HEK293 (cell line): ENCODE data around the gene CHST1.

Experiments used
- CTCF ChIA-PET: fragments of 350-600 bp; formaldehyde crosslinking; extraction: SDS; loops from one replicate; lab custom pipeline; 2021; ENCODE audit warnings: antibody characterized with exemption; lab: Yijun Ruan, JAX
- POLR2A ChIA-PET: fragments of 300-600 bp; formaldehyde crosslinking; extraction: SDS; loops from one replicate; lab custom pipeline; 2020; ENCODE audit warnings: antibody characterized with exemption, inconsistent platforms; lab: Yijun Ruan, JAX
- H3K27ac ChIP-seq: fragments of 200-500 bp; sonication (Bioruptor generic); 2 replicates; pipeline ENCODE4 v1.5.1; 2014; ENCODE audit warnings: low read depth, low read length, control low read depth, inconsistent platforms; ENCODE audit errors: extremely low read depth
- H3K36me3 ChIP-seq, 2 experiments: fragments of 200-500 bp in 1 of 2; sonication (Bioruptor generic) in 1 of 2; 1 replicate in 1 of 2; 2 replicates in 1 of 2; pipeline ENCODE4 v1.5.1; 2014 to 2017; ENCODE audit warnings: inconsistent platforms in 2 of 2, low read length in 2 of 2; ENCODE audit not compliant: control insufficient read depth in 2 of 2, insufficient read depth in 1 of 2
- H3K4me1 ChIP-seq: fragments of 200-500 bp; sonication (Bioruptor generic); 2 replicates; pipeline ENCODE4 v1.5.1; 2014; ENCODE audit warnings: mild to moderate bottlenecking, low read length, inconsistent platforms; ENCODE audit not compliant: control insufficient read depth, insufficient read depth
- H3K4me3 ChIP-seq: 2 replicates; pipeline ENCODE4 v1.5.1; 2011; ENCODE audit warnings: low read depth, mild to moderate bottlenecking, control low read depth, low read length, moderate library complexity
- H3K9me3 ChIP-seq: fragments of 200-500 bp; sonication (Bioruptor generic); 2 replicates; pipeline ENCODE4 v1.5.1; 2014; ENCODE audit warnings: low read depth, low read length, inconsistent platforms; ENCODE audit not compliant: control insufficient read depth, insufficient read depth
- BCL11A ChIP-seq: fragments of 450-650 bp; formaldehyde crosslinking; IDR thresholded peaks from 2 replicates; pipeline ENCODE4 v1.5.1; 2016; ENCODE audit warnings: low read depth, missing biosample characterization, missing genetic modification characterization
- GLI4 ChIP-seq: fragments of 450-650 bp; formaldehyde crosslinking; IDR thresholded peaks from 2 replicates; pipeline ENCODE4 v1.5.1; 2016; ENCODE audit warnings: missing biosample characterization, missing genetic modification characterization
- HOXC10 ChIP-seq: sonication (generic); formaldehyde crosslinking; IDR thresholded peaks from 2 replicates; pipeline ENCODE4 v1.8.1; 2023; ENCODE audit warnings: mild to moderate bottlenecking, missing genetic modification reagents
- IKZF3 ChIP-seq: fragments of 450-650 bp; IDR thresholded peaks from 2 replicates; pipeline ENCODE4 v1.5.0; 2018; ENCODE audit warnings: missing biosample characterization, mild to moderate bottlenecking, missing genetic modification characterization, moderate library complexity
- MYNN ChIP-seq: fragments of 450-650 bp; formaldehyde crosslinking; IDR thresholded peaks from 2 replicates; pipeline ENCODE4 v1.5.1; 2016; ENCODE audit warnings: missing biosample characterization, missing genetic modification characterization, borderline replicate concordance
- OVOL3 ChIP-seq: fragments of 450-650 bp; formaldehyde crosslinking; IDR thresholded peaks from 2 replicates; pipeline ENCODE4 v1.5.1; 2016; ENCODE audit warnings: missing biosample characterization, missing genetic modification characterization
- TCF7L2 ChIP-seq: IDR thresholded peaks from 2 replicates; pipeline ENCODE4 v1.6.1; 2011; ENCODE audit warnings: low read depth, mild to moderate bottlenecking, inconsistent platforms, low read length, moderate library complexity, borderline replicate concordance
- ZBTB20 ChIP-seq: fragments of 450-650 bp; formaldehyde crosslinking; IDR thresholded peaks from 2 replicates; pipeline ENCODE4 v1.5.1; 2016; ENCODE audit warnings: missing biosample characterization, missing genetic modification characterization
- ZFHX2 ChIP-seq: fragments of 450-650 bp; formaldehyde crosslinking; conservative IDR thresholded peaks from 2 replicates; pipeline ENCODE4 v1.5.1; 2016; ENCODE audit warnings: missing biosample characterization, missing genetic modification characterization
- ZFP3 ChIP-seq: fragments of 450-650 bp; formaldehyde crosslinking; IDR thresholded peaks from 2 replicates; pipeline ENCODE4 v1.5.1; 2016; ENCODE audit warnings: low read depth, missing biosample characterization, missing genetic modification characterization
- ZNF121 ChIP-seq: fragments of 450-650 bp; formaldehyde crosslinking; IDR thresholded peaks from 2 replicates; pipeline ENCODE4 v1.5.1; 2016; ENCODE audit warnings: missing biosample characterization, missing genetic modification characterization
- ZNF19 ChIP-seq: fragments of 450-650 bp; formaldehyde crosslinking; IDR thresholded peaks from 2 replicates; pipeline ENCODE4; 2016; ENCODE audit warnings: missing biosample characterization, missing genetic modification characterization, low read depth
- ZNF248 ChIP-seq: fragments of 450-650 bp; formaldehyde crosslinking; IDR thresholded peaks from 2 replicates; pipeline ENCODE4 v1.5.1; 2017; ENCODE audit warnings: missing biosample characterization, missing genetic modification characterization
- ZNF302 ChIP-seq: fragments of 450-650 bp; formaldehyde crosslinking; IDR thresholded peaks from 2 replicates; pipeline ENCODE4 v1.5.1; 2016; ENCODE audit warnings: missing biosample characterization, missing genetic modification characterization, low read depth
- ZNF350 ChIP-seq: fragments of 450-650 bp; formaldehyde crosslinking; IDR thresholded peaks from 2 replicates; pipeline ENCODE4 v1.5.0; 2017; ENCODE audit warnings: missing biosample characterization, mild to moderate bottlenecking, missing genetic modification characterization
- ZNF416 ChIP-seq: fragments of 450-650 bp; formaldehyde crosslinking; IDR thresholded peaks from 2 replicates; pipeline ENCODE4 v1.5.1; 2016; ENCODE audit warnings: missing biosample characterization, missing genetic modification characterization
- ZNF660 ChIP-seq: fragments of 450-650 bp; IDR thresholded peaks from 2 replicates; pipeline ENCODE4 v1.5.1; 2018; ENCODE audit warnings: missing biosample characterization, mild to moderate bottlenecking, missing genetic modification characterization
- ZNF777 ChIP-seq: fragments of 450-650 bp; formaldehyde crosslinking; IDR thresholded peaks from 2 replicates; pipeline ENCODE4 v1.5.1; 2017; ENCODE audit warnings: missing biosample characterization, missing genetic modification characterization, borderline replicate concordance
- ZSCAN5A ChIP-seq: fragments of 450-650 bp; formaldehyde crosslinking; IDR thresholded peaks from 2 replicates; pipeline ENCODE4 v1.5.1; 2016; ENCODE audit warnings: missing biosample characterization, missing genetic modification characterization
- TF ChIP-seq, protein P1 (sequence below): fragments of 450-650 bp; formaldehyde crosslinking; IDR thresholded peaks from 2 replicates; pipeline ENCODE4 v1.5.1; 2016; ENCODE audit warnings: missing biosample characterization, missing genetic modification characterization, low read depth
- TF ChIP-seq, protein P2 (sequence below): fragments of 450-650 bp; formaldehyde crosslinking; IDR thresholded peaks from 2 replicates; pipeline ENCODE4 v1.5.1; 2016; ENCODE audit warnings: missing biosample characterization, missing genetic modification characterization, borderline replicate concordance
- TF ChIP-seq, protein P3 (sequence below): fragments of 450-650 bp; formaldehyde crosslinking; optimal IDR thresholded peaks from 2 replicates; pipeline ENCODE3; 2016; ENCODE audit warnings: missing biosample characterization, mild to moderate bottlenecking, missing genetic modification characterization

The CHST1 gene

GRCh38 chr11:45624095-45624494, 41.3 kb downstream of the CHST1 start (continued):
- TF ChIP-seq, protein P1, sequence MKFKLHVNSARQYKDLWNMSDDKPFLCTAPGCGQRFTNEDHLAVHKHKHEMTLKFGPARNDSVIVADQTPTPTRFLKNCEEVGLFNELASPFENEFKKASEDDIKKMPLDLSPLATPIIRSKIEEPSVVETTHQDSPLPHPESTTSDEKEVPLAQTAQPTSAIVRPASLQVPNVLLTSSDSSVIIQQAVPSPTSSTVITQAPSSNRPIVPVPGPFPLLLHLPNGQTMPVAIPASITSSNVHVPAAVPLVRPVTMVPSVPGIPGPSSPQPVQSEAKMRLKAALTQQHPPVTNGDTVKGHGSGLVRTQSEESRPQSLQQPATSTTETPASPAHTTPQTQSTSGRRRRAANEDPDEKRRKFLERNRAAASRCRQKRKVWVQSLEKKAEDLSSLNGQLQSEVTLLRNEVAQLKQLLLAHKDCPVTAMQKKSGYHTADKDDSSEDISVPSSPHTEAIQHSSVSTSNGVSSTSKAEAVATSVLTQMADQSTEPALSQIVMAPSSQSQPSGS (tag by site-specific recombination), result no peak

DNA sequence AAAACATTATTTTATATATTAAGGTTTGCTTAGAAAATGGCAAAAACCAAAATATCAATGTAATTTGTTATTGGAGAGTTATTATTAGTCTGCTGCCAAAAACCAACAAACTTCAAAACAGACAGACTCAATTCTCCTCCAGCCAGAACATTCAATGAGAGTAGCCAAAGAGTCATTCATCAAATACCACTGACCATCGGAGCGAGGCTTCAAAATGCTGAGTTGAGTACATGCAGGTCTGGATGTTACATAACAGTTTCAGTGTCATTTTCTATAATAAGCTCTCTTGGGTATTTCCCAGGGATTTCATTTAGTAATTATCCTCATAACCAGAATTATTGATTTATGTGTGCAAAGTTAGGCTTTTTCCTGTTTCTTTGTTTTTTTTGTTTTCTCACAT, 42.6 kb downstream of the CHST1 start:
- ChIA-PET CTCF (no interaction called here), POLR2A (no interaction called here)

GRCh38 chr11:45622283-45622682, 43.1 kb downstream of the CHST1 start:
- no peak for TF ChIP-seq ZNF248 (tag by site-specific recombination)
- no peak for TF ChIP-seq ZBTB20 (tag by site-specific recombination)
- no peak for TF ChIP-seq ZNF416 (tag by site-specific recombination)
- no peak for TF ChIP-seq ZNF19

More for the DNA sequence above, 42.6 kb downstream of the CHST1 start:
- no peak overlapping the region for H3K27ac ChIP-seq
- H3K4me3 ChIP-seq, result no peak overlapping the region
- no peak for TF ChIP-seq ZFHX2
- TF ChIP-seq TCF7L2, result no peak
- TF ChIP-seq ZNF350, result no peak
- TF ChIP-seq ZSCAN5A (tag by site-specific recombination), result no peak
- TF ChIP-seq, protein P2, sequence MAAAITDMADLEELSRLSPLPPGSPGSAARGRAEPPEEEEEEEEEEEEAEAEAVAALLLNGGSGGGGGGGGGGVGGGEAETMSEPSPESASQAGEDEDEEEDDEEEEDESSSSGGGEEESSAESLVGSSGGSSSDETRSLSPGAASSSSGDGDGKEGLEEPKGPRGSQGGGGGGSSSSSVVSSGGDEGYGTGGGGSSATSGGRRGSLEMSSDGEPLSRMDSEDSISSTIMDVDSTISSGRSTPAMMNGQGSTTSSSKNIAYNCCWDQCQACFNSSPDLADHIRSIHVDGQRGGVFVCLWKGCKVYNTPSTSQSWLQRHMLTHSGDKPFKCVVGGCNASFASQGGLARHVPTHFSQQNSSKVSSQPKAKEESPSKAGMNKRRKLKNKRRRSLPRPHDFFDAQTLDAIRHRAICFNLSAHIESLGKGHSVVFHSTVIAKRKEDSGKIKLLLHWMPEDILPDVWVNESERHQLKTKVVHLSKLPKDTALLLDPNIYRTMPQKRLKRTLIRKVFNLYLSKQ, result no peak
- TF ChIP-seq MYNN, result no peak
- TF ChIP-seq ZNF777 (tag by site-specific recombination), result no peak
- no peak for TF ChIP-seq OVOL3 (tag by site-specific recombination)
- no peak for TF ChIP-seq HOXC10 (CRISPR knock-in tag)
- TF ChIP-seq, protein P3, sequence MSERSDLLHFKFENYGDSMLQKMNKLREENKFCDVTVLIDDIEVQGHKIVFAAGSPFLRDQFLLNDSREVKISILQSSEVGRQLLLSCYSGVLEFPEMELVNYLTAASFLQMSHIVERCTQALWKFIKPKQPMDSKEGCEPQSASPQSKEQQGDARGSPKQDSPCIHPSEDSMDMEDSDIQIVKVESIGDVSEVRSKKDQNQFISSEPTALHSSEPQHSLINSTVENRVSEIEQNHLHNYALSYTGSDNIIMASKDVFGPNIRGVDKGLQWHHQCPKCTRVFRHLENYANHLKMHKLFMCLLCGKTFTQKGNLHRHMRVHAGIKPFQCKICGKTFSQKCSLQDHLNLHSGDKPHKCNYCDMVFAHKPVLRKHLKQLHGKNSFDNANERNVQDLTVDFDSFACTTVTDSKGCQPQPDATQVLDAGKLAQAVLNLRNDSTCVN, result no peak
- no peak for TF ChIP-seq ZFP3
- TF ChIP-seq ZNF121, result no peak
- no peak for TF ChIP-seq IKZF3
- TF ChIP-seq ZNF660, result no peak
- TF ChIP-seq BCL11A (tag by site-specific recombination), result no peak
- TF ChIP-seq ZNF302, result no peak
- no peak for TF ChIP-seq GLI4 (tag by site-specific recombination)
- H3K4me1 ChIP-seq, result no peaks in the 10 kb centered on the region
- H3K9me3 ChIP-seq, result no peaks in the 10 kb centered on the region
- no peaks in the 10 kb centered on the region for H3K36me3 ChIP-seq

More at GRCh38 chr11:45622283-45622682, 43.1 kb downstream of the CHST1 start:
- CTCF ChIA-PET, result no interaction called here
- no peaks in the 10 kb centered on the region for H3K36me3 ChIP-seq
- no peak overlapping the region for H3K4me3 ChIP-seq
- no peaks in the 10 kb centered on the region for H3K4me1 ChIP-seq
- POLR2A ChIA-PET, result no interaction called here
- H3K9me3 ChIP-seq, result no peaks in the 10 kb centered on the region
- no peak overlapping the region for H3K27ac ChIP-seq
